Suppressor macrophage treated with lipopolysaccharide for 1 hour (primary cell): ENCODE results near the gene SLC25A53.

ENCODE experiments used
- DNase-seq, 3 donors: peaks; one replicate each; pipeline ENCODE4 v3.0.0-alpha.2; 2020 to 2022

Gene SLC25A53, protein sequence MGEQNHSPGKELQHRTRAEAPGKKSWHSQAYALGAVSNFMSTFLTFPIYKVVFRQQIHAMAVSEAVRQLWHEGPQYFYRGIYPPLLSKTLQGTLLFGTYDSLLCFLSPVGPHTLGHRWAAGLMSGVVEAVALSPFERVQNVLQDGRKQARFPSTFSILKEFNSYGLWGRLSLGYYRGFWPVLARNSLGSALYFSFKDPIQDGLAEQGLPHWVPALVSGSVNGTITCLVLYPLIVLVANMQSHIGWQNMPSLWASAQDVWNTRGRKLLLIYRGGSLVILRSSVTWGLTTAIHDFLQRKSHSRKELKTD

DNA sequence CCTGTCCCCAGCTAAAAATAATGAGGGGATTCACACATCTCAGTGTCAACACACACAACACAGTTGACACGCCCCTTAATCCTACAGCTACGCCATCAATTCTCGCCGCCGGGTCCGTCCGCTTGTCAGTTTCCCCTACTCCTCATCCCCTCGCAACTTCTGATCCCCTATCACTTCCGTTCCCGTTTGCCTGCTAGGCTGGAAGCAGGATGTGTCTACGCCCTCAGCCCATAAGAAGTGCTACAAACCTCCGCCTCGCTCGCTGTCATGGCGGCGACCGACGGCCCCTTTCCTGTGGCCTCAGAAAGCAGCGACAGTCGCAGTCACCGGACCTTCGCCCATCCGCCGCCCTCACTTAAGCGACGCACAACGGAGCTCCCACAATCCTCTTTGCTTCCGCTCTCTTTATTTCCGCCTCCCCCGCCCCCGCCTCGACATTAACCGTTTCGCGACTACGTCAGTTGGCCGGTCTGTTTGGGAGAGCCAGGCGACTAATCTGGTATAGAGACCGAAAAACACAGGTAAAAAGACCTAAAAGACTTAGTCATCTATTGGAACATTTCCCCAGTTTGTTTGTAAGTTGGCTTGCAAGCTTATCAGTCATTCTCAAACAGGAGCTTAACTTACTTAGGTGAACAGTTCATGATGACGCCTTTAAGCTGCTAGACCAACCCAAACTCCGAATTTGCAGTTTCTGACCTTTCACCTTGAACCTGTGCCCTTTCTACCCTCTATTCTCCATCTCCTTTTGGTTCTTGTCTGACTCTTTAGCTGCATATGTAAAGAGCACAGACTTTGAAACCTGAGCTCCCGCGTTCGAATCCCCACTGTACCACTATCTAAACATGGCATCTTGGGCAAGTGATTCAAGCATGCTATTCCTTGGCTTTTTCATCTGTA, at the start of gene SLC25A53:
SLC25A53 (minus strand) TSS at position 380 of the 900 bp plus-strand sequence. CDS start 51,752 bp downstream, outside the sequence.
- DNase-seq = peak; percentile 81 to 87 (median 85)

DNA sequence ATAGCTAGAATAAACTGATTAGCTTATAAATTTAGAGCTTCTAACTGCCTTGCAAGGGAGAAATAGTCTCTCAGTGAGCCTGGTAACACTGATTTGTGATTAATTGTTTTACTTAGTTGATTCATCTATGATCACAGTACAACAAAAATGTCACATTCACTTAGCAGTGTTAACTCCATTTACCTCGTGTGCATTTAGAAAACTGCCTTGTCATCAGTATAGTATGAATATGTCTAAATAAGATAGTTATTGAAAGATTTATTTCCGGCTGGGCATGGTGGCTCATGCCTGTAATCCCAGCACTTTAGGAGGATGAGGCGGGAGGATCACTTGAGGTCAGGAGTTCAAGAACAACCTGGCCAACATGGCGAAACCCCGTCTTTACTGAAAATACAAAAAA, 48.7 kb upstream of the SLC25A53 start:
- no peak for DNase-seq

DNA sequence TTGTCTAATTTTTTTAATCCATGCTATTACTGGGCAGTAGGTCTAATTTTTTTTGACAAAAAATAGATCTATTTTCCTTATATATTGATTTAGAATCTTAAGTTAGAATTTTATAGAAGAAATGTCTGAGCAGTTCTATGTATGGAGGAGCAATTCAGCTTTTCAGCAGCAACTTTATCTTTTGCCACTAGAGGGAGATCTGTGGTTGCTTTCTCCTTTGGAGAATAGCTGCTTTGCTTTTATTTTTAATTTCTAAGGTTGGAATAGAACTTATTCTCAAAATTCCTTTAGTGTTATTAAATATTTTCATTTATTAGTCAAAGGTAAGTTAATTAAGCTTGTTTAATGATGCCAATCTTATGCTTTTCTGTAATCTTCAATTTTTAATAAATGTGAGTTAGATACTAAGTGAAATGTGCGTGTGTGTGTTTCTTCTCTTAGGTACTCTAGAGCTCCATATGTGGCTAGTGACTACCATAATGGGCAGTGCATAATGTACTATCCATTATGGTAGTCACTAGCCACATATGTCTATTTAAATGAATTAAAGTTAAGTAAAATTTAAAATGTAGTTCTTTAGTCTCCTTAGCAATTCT, 38.8 kb upstream of the SLC25A53 start:
- peak; percentile 42 to 50 (median 47) for DNase-seq

DNA sequence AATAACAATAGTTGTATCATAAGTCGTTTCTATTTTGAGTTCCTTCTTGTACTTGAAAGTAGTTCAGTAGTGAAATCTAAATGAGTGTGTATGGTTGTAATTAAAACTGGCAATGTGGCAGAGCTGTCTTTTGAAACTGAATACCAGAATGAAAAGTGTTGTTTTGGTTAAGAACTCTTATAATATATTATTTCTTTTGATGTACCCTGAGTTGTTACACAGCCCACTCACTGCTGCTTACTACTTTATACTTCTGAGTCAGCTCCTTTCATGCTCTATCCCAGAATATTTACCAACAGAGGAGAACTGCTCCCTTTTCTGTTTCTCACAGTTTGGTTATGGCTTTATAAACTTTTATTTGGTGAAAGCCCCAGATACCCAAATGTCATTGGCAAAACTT, 38.2 kb upstream of the SLC25A53 start:
- DNase-seq = no peak

DNA sequence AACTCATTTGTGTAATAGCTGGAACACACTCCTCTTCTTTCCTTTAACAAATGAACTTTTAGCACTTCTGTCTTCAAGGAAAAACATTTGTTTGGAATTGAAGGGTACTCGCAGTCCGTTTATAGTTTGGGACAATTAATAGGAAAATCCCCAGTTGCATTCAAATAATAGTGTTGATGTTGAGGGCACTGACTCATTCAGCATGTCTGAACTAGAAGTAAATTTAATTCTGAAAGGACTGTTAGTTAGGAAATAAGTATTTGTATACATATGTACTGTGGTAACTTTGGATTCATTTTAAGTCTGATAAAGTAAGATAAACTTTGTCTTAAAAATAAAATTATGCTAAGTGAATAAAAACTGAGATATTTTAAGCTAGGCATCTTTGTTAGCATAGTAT, 36.7 kb upstream of the SLC25A53 start:
- DNase-seq = no peak

DNA sequence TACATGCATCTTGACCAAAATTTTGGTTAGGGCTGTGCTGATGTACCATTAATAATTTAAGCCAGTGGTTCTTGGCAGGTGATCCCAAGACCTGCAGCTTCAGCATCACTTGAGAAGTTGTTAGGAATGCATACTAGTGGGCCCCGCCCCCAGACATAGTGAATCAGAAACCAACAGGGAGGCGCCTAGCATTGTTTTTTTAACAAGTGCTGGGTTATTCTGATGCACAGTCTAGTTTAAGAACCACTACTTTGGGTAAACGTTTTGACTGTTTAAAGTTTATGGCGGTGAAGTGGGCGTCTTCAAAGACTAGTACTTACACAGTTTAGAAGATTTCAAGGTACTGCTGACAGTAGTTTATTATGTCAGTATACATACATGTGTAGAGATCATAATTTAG, 33.0 kb upstream of the SLC25A53 start:
- no peak for DNase-seq

DNA sequence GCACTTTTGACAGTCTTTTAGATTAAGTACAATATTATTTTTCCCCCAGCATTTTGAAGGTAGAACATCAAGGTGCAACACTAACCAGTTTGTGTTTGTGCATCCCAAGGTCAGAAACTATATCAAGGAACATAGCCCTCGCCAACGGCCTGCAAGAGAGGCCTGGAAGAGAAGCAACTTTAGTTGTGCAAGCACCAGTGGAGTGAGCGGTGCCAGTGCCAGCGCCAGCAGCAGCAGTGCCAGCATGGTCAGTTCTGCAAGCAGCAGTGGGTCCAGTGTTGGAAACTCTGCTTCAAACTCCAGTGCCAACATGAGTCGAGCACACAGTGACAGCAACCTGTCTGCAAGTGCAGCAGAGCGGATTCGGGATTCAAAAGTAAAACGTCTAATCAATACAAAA, 31.1 kb upstream of the SLC25A53 start:
- no peak for DNase-seq

DNA sequence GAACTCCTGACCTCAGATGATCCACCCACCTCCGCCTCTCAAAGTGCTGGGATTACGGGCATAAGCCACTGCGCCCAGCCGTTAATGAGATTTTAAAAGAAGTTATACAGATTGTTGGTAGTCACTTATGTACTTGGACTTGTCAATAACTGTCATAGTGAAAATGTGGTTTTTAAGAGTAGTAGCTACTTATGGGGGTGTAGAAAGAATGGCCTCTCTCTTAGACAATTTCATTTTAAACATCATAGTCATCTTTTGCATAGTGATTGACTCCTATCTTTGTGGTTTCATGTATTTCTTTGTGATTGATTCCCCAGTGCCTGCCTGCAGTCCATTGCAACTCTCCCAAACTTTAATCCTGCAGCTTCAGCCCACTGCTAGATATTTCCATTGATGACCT, 26.9 kb upstream of the SLC25A53 start:
- no peak for DNase-seq

DNA sequence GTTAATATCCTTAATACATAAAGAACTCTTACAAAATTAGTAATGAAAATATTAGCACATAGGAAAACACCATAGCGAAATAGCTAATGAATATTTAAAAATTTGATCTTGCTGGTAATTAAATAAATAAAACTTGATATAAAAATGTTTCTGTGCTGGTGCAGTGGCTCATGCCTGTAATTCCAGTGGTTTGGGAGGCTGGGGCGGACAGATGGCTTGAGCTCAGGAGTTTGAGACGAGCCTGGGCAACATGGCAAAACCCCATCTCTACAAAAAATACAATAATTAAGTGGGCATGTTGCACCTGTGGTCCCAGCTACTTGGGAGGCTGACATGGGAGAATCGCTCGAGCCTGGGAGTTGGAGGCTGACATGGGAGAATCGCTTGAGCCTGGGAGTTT, 17.0 kb upstream of the SLC25A53 start:
- no peak for DNase-seq

DNA sequence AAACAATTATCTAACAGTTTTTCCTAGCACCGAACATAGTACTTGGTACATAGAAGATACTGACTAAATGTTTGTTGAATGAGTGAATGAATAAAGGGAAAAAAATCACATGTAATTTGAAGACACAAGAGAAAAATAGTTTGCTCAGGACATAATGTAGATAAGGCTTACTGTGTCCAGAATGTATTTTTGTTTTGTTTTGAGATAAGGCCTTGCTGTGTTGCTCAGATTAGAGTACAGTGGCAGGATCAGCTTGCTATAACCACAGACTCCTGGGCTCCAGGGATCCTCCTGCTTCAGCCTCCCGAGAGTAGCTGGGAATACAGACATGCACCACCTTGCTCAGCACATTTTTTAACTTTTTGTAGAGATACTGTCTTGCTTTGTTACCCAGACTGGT, 16.0 kb upstream of the SLC25A53 start:
- DNase-seq = no peak

DNA sequence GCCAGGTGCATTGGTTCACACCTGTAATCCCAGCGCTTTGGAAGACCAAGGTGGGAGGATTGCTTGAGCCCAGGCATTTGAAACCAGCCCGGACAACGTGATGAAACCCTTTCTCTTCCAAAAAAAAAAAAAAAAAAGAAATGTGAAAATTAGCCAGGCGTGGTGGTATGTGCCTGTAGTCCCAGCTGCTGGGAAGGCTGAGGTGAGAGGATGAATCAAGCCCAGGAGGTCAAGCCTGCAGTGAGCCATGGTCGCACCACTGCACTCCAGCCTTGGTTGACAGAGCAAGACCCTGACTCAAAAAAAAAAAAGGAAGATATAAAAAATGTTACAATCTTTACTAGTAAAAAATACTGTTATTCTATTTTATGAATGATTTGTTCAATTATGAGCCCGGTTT, 15.3 kb upstream of the SLC25A53 start:
- DNase-seq = no peak

DNA sequence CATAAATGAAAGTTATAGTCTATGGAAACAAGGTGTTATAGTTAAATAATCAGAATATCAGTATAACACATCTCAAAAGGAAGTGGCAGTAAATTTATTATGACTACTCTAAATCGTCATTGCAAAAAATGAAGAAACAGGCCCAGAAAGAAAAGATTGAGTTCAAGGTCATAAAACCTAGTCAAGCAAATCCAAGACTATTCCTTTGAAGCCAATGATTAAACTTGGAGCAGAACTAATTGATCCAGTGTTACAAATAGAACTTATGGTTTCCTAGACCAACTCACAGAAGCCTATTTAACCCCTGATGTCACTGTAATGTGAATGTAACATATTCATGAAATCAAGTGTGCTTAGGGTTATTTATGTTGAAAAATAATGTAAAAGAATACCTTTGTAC, 11.3 kb upstream of the SLC25A53 start:
- no peak for DNase-seq

DNA sequence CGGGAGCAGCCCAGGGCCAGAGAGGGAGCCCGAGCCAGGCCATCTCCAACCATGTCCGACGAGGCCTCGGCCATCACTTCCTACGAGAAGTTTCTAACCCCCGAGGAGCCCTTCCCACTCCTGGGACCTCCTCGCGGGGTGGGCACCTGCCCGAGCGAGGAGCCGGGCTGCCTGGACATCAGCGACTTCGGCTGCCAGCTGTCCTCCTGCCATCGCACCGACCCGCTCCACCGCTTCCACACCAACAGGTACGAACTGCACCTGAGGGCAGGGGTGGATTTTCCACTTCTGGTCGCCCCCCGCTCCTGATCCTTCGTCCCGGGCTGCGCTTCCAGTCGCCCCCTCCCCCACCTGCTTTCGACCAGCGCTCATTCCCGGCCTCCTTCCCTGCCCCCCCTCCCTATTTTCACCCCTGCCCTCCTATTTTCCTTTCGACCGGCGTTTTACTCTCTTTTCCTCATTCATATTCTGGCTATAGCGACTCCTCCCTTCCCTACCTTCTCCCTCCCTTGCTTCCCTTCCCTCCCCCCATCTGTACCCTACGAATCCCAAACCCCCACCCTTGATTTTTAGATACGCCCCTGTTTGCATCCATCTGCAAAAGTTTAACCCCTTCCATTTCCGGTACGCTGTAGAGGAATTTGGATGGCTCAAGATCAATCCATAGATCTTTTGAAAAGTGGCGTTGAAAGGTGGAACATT, 10.1 kb upstream of the SLC25A53 start:
- no peak for DNase-seq

DNA sequence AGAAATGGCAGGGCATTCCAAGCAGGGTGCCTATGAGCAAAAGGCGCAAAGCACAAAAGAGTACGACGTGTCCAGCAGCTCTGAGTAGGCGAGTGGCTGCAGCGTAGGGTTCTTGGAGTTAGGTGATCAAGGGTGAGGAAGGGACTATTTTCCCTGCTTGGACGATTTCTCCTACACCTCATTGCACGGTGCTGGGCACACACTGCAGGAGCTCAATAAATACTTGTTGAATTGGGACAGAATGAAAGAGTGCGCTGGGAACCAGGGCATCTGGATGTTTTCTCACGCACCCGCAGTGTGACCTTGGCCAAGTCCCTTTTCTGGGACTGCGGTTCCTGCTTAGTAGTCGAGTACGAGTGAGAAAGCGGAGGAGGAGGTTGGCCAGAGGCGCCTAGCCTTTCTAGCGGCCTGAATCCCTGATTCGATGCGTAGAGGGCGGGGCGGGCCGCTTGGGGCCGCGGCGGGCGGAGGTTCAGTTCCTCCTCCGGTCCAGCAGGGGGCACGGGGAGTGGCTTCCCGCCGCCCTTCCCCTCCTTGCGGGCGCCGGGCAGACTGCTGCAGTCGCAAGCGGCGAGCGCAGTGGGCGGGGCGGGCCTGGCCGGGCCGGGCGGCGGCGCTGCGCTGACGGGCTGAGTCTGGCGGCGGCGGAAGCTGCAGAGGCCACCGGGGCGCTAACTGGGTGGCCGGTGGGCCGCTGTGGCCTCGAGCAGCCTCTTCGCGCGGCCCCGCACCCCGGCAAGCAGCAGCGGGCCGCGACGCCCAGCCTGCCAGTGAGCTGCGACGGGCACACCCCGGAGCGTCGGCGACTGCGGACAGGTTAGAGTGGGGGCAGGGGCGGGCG, 9.3 kb upstream of the SLC25A53 start, which contains the start of gene FAM199X:
FAM199X (plus strand) TSS at position 560 of the 841 bp plus-strand sequence. CDS start 333 bp downstream, outside the sequence.
- DNase-seq = peak; percentile 88 to 95 (median 91)

DNA sequence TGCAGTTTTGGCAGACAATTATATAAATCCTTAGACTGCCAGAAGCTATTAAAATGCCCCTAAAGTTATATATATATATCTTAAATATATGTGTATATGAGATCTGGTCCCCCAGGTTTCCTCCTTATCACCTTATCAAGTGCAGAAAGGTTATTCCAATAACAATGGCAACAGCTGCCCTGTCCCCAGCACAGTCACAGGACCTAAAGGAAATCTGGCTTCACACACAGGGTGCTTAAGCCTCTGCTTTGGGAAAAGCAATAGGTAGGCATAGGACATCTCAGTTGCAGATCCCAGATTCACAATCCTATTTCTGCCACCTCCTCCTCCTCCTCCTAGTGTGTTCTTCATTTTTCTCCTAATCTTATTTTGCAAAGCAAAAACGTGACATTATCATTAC, 5.8 kb downstream of the SLC25A53 start:
- no peak for DNase-seq

DNA sequence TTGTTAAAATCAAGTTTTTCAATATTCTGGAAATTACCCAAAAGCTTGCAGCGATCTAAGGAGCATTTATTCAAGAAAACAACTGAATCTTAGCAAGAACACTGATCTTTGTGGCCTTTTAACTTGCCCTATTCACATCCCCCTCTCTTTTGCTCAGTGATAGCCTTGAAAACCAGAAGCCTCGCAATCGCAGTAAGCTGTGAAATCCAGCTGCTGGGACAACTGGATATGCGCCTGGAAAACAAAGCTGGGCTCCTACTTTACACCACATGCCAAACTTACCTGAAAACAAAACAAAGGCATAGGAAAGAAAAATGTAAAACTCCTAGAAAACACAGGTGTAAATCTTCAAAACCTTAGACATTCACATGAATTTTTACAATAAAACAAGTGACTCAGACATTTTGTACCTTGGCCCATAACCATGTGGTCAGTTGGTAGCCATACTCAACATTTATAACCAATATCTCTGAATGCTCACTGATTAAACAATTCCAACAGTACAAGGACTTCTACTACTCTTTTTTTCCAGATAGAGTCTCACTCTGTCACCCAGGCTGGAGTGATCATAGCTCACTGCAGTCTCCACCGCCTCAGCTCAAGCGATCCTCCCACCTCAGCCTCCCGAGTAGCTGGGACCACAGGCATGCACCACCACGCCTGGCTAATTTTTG, 15.6 kb downstream of the SLC25A53 start:
- no peak for DNase-seq

DNA sequence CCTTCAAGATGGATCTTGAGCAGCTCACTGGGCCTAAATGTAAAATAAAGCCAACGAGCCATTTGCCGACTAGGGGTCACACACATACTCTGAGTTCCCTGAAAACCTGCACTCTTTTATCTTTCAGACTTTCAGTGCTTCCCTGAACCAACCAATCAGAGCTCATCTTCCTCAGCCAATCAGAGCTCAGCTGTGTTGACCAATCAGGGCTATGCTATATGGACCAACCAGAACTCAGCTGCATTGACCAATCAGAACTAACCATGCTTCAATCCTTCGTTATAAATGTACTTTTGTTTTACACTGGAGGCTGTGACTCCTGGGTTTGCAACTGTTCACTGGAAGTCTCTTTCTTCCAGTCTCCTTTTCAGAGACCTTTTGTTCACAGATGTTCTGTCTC, 19.3 kb downstream of the SLC25A53 start:
- DNase-seq = peak in 1 of 3 donors; percentile 10

DNA sequence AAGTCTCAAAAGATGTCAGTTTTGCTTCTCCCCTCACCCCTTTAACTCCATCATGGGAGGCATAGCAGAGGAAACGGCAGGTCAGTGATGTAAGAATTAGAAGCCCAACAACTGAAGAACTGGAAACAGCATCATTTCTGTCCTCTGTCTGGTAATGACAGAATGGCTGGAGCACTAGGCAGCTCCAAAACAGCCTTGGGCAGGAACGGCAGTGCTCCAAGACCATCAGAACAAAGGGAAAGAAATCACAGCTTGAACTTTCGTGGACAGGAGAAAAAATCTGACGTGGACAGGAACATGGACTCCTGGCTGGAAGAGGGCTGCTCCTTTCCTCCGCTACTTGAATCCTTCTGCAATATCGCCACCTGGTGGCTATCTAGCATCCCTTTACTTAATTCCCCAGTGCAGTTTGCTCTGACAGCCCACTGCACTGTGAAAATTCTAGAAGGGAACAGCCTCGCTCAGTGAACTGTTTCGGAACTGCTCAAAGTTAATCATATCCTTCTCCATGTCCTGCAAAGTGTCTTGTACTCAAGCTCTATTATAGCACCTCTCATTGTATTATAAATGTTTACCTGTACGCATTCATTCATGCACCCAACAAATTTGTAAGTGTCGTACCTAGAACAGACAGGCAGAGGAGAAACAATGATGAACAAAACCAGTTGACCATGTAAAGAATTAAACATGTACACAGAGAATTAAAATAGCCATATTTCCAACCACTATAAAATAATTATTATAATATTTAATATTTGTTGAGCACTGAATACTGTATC, 20.4 kb downstream of the SLC25A53 start:
- DNase-seq = peak; percentile 75 to 84 (median 82)

DNA sequence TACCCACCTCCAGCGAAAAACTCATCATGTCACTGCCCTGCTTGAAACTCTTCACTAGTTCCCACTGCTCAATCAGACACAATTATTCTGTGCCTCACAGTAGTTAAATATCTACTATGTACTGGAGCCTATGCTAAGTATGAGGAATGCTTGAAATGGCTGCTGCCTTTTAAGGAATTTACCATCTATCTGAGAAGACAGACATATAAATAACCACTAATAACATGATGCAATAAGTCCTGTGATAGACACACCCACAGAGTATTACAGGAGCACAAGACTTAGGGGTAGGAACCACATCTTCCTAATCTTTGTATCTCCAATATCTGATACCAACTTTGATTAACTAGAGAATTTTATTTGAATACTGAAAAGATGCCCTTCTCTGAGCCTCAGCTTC, 21.1 kb downstream of the SLC25A53 start:
- no peak for DNase-seq

DNA sequence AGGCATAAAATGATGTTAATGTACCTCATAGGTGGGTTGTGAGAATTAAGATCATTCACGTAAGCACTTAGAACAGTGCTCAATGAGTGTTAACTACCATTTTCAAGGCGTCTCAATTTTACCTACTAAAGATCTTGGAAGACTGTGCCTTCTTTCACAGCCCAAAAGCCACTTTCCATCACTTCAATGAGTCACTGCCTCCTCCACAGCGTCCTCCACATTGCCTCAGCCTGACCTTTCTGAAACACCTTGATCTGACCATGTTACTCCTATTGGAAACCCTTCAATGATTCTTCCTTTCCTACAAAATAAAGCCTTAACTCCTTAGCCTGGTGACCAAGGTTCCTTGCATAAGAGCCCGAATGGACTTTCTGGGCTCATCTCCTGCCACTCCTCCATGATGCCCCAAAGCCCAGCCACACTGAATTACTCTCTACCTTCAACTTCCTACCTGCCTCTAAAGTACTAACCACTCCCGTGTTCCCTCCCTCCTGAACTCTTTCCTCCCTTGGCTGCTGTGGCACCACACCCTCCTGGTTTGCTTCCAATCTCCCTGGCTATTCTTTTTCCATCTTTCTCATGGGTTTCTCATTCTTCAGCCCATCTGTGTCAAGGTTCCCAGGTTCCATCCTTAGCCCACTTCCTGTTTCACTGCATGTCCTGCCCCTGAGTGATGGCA, 22.1 kb downstream of the SLC25A53 start:
- no peak for DNase-seq
